Measurements from ENCODE around the gene BIRC6. TPM values are rescaled to one million over a fixed set of nuclear protein-coding genes. Genes with fewer than 3 reads are reported as not detected.

The BIRC6 gene
- total and polyA plus RNA-seq, 2 of the 8 experiments (the other 6 are each of a cell fraction or from before 2014, with no cell fraction given) = 32.5 to 69.5 TPM

DNA sequence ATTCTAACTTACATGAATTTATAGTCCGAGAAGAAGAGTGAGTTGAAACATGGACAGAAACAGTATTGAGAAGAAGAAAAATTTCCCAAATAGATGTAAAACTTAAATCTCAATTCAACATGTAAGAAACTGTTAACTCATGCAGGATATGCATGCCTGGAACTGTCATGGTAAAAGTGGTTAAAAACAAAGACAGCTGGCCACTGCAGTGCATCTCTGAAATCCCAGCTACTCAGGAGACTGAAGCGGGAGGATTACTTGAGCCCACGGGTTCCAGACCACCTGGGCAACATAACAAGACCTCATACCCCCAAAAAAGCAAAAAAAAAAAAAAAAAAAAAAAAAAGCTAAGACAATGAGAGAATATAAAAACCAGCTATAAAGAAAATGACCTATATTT lies 178.0 kb downstream of the BIRC6 start:
- no peaks in the 10 kb centered on the region for H3K9me3 ChIP-seq (ENCODE audit: insufficient read depth in 2 of 2, low read depth in 1 of 2, low read length in 1 of 2)
- whole genome bisulfite sequencing, 2 experiments (ENCODE audit: extremely low coverage in 1 of 2, insufficient coverage in 1 of 2, insufficient read length in 1 of 2, insufficient replicate concordance in 2 of 2, low coverage in 1 of 2, low lambda C conversion rate in 2 of 2, missing lambda C conversion rate in 1 of 2) = 97% methylated on average over 3 of the region's 3 CpGs; no CpG with 5 or more reads in 1 of the 2 experiments
- CTCF ChIA-PET (ENCODE audit: partially characterized antibody) = interaction anchor here (0.6 kb wide), 1 partner anchor 271 kb away, joined by 3 read pairs; no protein-coding TSS in a partner anchor
- no peak overlapping the region for H2BK20ac ChIP-seq (ENCODE audit: low read length)
- H3K4me3 ChIP-seq (ENCODE audit: extremely low read depth in 1 of 4, insufficient read depth in 2 of 4, low read depth in 3 of 4, low read length in 4 of 4) = no peak overlapping the region
- H2BK5ac ChIP-seq (ENCODE audit: low read depth, low read length) = no peak overlapping the region
- FAIRE-seq = no peak
- no peaks in the 10 kb centered on the region for H4K20me1 ChIP-seq (replicated peaks in 1 of 2; ENCODE audit: control insufficient read depth in 1 of 2, insufficient read depth in 2 of 2, low read length in 2 of 2)
- POLR2A ChIA-PET (ENCODE audit: partially characterized antibody) = no interaction called here
- peaks cover 0 to 15% (median 3%) of the 10 kb centered on the region in 4 experiments; a peak in 2 of 8 replicates for H3K36me3 ChIP-seq (ENCODE audit: control insufficient read depth in 2 of 4, insufficient read depth in 4 of 4, low read length in 3 of 4)
- H3K23me2 ChIP-seq (ENCODE audit: low read depth, low read length) = no peaks in the 10 kb centered on the region; the same call in 1 of the 2 replicates
- H3K9ac ChIP-seq (replicated peaks in 1 of 4; ENCODE audit: extremely low read depth in 1 of 4, low read depth in 3 of 4, low read length in 3 of 4) = no peak overlapping the region
- H3K4ac ChIP-seq (replicated peaks; ENCODE audit: insufficient read length, low read depth, low read length) = no peak overlapping the region
- H3K23ac ChIP-seq (ENCODE audit: insufficient read length) = no peak overlapping the region
- H3K4me2 ChIP-seq (ENCODE audit: insufficient read depth in 1 of 2, low read depth in 2 of 2, low read length in 2 of 2) = no peak overlapping the region
- no peak overlapping the region for H2AFZ ChIP-seq (ENCODE audit: low read length)
- H3K14ac ChIP-seq (ENCODE audit: insufficient read length) = no peak overlapping the region
- H4K8ac ChIP-seq (ENCODE audit: extremely low read depth, insufficient read depth, low read length) = no peak overlapping the region
- H3K4me1 ChIP-seq (replicated peaks in 1 of 4; ENCODE audit: control insufficient read depth in 3 of 4, insufficient read depth in 4 of 4, low read length in 3 of 4) = no peaks in the 10 kb centered on the region
- no peak overlapping the region for H3K56ac ChIP-seq (replicated peaks; ENCODE audit: insufficient read length, low read depth, low read length)
- H3K27ac ChIP-seq (ENCODE audit: low read depth, low read length) = no peak overlapping the region
- no peak overlapping the region for H3K18ac ChIP-seq (ENCODE audit: extremely low read depth, low read length)
- no peaks in the 10 kb centered on the region for H3K79me2 ChIP-seq (ENCODE audit: control insufficient read depth in 1 of 2, insufficient read depth in 2 of 2, low read length in 2 of 2)
- no peaks in the 10 kb centered on the region for H3K79me1 ChIP-seq (ENCODE audit: low read depth, low read length)
- DNase-seq (ENCODE audit: low read depth in 1 of 2, low spot score in 2 of 2) = no peak
- H4K5ac ChIP-seq (ENCODE audit: insufficient read length, low read depth, low read length) = no peak overlapping the region
- no peak overlapping the region for H4K91ac ChIP-seq (replicated peaks; ENCODE audit: insufficient read length, low read length)
- no peak overlapping the region for H2AK5ac ChIP-seq (ENCODE audit: low read depth, low read length)
- H2BK12ac ChIP-seq (ENCODE audit: low read depth, low read length) = no peak overlapping the region
- no peak overlapping the region for H2BK120ac ChIP-seq (replicated peaks; ENCODE audit: low read depth, low read length)
- H3K27me3 ChIP-seq (replicated peaks in 1 of 4; ENCODE audit: control insufficient read depth in 3 of 4, extremely low read depth in 1 of 4, insufficient read depth in 3 of 4, low read length in 3 of 4) = no peaks in the 10 kb centered on the region
- no peak overlapping the region for H2BK15ac ChIP-seq (ENCODE audit: low read length)
- no peak for TF ChIP-seq TAF1 (IDR thresholded peaks at IDR 0.05; ENCODE audit: low read depth, low read length)
- no peak for TF ChIP-seq CREB1 (IDR thresholded peaks at IDR 0.05)
- TF ChIP-seq BACH1 (IDR thresholded peaks at IDR 0.05; ENCODE audit: low read length) = no peak
- no peak for TF ChIP-seq KDM4A (IDR thresholded peaks at IDR 0.05; ENCODE audit: low read depth, low read length, severe bottlenecking)
- no peak for TF ChIP-seq SIRT6 (IDR thresholded peaks at IDR 0.05; ENCODE audit: low read length)
- no peak for TF ChIP-seq CHD1 (IDR thresholded peaks at IDR 0.05; ENCODE audit: low read depth, low read length)
- no peak for TF ChIP-seq SIN3A (conservative IDR thresholded peaks at IDR 0.05 in 1 of 2, IDR thresholded peaks at IDR 0.05 in 1 of 2; ENCODE audit: low read depth in 1 of 2, low read length in 2 of 2)
- TF ChIP-seq FOSL1 (IDR thresholded peaks at IDR 0.05; ENCODE audit: insufficient read depth, low read depth, low read length) = no peak
- TF ChIP-seq, protein P1, sequence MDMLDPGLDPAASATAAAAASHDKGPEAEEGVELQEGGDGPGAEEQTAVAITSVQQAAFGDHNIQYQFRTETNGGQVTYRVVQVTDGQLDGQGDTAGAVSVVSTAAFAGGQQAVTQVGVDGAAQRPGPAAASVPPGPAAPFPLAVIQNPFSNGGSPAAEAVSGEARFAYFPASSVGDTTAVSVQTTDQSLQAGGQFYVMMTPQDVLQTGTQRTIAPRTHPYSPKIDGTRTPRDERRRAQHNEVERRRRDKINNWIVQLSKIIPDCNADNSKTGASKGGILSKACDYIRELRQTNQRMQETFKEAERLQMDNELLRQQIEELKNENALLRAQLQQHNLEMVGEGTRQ (IDR thresholded peaks at IDR 0.05; ENCODE audit: low read length) = no peak
- no peak for TF ChIP-seq TBP (IDR thresholded peaks at IDR 0.05; ENCODE audit: low read depth, low read length)
- TF ChIP-seq, protein P2, sequence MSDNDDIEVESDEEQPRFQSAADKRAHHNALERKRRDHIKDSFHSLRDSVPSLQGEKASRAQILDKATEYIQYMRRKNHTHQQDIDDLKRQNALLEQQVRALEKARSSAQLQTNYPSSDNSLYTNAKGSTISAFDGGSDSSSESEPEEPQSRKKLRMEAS (IDR thresholded peaks at IDR 0.05) = no peak
- TF ChIP-seq TCF12 (IDR thresholded peaks at IDR 0.05; ENCODE audit: low read depth, low read length) = no peak
- no peak for TF ChIP-seq EP300 (IDR thresholded peaks at IDR 0.05; ENCODE audit: borderline replicate concordance in 1 of 2, low read depth in 2 of 2, low read length in 2 of 2)

All from H1 (cell line).